HG03378 (cell line): ENCODE results near the gene F2R.
"Not testable (repeated sequence)": the region's sequence is repeated elsewhere in the genome, so short reads cannot be mapped to it uniquely, and the experiment has no call there.

Experiments
- ATAC-seq: cut with Tn5 transposase; IDR thresholded peaks from one replicate; pipeline ENCODE4 v1.9.1; 2021; ENCODE audit warnings: mild to moderate bottlenecking, moderate library complexity; ENCODE audit not compliant: unreplicated experiment

F2R gene

GRCh38 chr5:76747706-76748105 is 31.8 kb downstream of the F2R start:
- ATAC-seq: no peak

- ATAC-seq: no peak
Measured at GRCh38 chr5:76751291-76751690, 35.4 kb downstream of the F2R start.

GRCh38 chr5:76754668-76755078 is 38.7 kb downstream of the F2R start:
- no peak for ATAC-seq

GRCh38 chr5:76755779-76756637 is 40.1 kb downstream of the F2R start:
- no peak for ATAC-seq

- no peak for ATAC-seq
Measured at GRCh38 chr5:76757049-76757448, 41.1 kb downstream of the F2R start.

GRCh38 chr5:76761118-76761517 is 45.2 kb downstream of the F2R start:
- ATAC-seq: not testable (repeated sequence)

- no peak for ATAC-seq
Measured at GRCh38 chr5:76762484-76762883, 46.6 kb downstream of the F2R start.

- no peak for ATAC-seq
Measured at GRCh38 chr5:76763136-76763535, 47.2 kb downstream of the F2R start.

- ATAC-seq: no peak
Measured at GRCh38 chr5:76764374-76764773, 48.4 kb downstream of the F2R start.

GRCh38 chr5:76765249-76765648 is 49.3 kb downstream of the F2R start:
- ATAC-seq: no peak

GRCh38 chr5:76766746-76767145 is 50.8 kb downstream of the F2R start:
- ATAC-seq: no peak

GRCh38 chr5:76771041-76771440 is 55.1 kb downstream of the F2R start:
- ATAC-seq: not testable (repeated sequence)

GRCh38 chr5:76771705-76772405 is 55.9 kb downstream of the F2R start:
- no peak for ATAC-seq

GRCh38 chr5:76775921-76776320 is 60.0 kb downstream of the F2R start:
- ATAC-seq: no peak

GRCh38 chr5:76776391-76776790 is 60.5 kb downstream of the F2R start:
- ATAC-seq: no peak

GRCh38 chr5:76780616-76781015 is 64.7 kb downstream of the F2R start:
- ATAC-seq: not testable (repeated sequence)

- no peak for ATAC-seq
Measured at GRCh38 chr5:76781775-76782174, 65.8 kb downstream of the F2R start.

GRCh38 chr5:76782444-76782843 is 66.5 kb downstream of the F2R start:
- no peak for ATAC-seq
